Measurements from ENCODE around the gene XYLB.

Gene XYLB

GRCh38 chr3:38364721-38365400 lies 18.3 kb downstream of the XYLB start:
- no peak for DNase-seq (ENCODE audit: low spot score)

DNA sequence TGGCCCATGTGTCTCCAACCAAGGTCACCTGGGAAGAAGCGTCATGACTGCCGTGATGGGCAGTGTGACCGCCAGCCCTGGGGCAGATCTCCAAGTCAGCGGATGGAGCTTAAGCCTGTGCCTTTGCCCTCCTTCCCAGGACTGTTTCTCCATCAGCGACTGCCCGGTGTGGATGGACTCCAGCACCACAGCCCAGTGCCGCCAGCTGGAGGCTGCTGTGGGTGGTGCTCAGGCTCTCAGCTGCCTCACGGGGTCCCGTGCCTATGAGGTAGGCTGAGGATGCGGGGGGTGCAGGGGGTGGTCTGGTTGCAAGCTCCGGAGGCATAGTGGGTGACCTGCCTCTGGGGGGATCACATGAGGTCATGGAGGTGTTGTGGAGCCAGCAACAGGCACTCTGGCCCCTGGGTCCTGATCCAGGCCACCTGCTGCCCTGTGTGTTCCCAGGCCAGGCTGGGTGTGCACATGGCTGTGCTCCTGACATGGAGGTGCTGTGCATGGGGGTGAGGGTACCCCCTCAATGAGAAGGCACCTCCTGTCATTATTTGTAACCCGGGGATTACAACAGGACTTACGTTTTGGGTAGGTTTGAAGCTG lies 19.0 kb downstream of the XYLB start:
- no peak for DNase-seq (ENCODE audit: low spot score)

DNA sequence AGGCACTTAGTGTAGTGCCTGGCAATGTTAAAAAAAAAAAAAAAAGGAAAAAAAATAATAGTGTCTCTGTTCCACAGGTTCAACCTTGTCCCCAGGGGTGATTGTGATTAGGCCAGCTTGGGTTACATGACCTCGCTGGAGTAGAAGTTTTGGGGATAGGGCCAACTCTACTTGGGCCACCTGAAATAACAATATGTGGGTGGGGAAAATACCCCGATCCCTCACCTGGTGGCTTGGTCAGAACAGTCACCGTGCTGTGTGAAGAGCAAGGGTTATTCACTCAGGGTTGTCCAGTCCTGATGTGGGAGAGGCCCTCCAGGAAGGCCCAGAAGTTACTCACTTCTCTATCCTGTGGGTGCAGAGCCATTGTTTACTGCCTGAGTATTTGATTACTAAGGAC lies 19.5 kb downstream of the XYLB start:
- DNase-seq (ENCODE audit: low spot score), result no peak

- DNase-seq (ENCODE audit: low spot score), result no peak
Measured at GRCh38 chr3:38367779-38368178, 21.2 kb downstream of the XYLB start.

GRCh38 chr3:38368238-38368637 lies 21.7 kb downstream of the XYLB start:
- no peak for DNase-seq (ENCODE audit: low spot score)

DNA sequence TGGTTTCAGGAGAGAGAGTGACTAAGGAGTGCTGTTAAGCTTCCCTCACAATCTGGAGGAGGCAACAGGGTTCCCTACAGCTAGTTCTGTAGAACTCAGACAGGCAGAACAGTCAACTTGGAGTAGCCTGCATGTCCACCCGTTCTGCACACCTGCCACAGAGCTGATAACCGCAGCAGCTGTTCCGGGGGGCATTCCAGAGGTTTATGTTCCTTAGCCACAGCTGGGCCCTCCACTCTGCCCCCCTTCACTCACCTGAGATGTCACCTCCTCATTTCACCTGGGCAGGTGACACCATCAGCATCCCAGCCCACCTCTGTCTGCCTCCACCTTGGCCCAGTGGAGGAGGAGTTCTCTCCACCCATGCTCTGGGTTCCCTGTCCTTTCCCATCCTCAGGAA lies 22.6 kb downstream of the XYLB start:
- no peak for DNase-seq (ENCODE audit: low spot score)

GRCh38 chr3:38370149-38370548 lies 23.6 kb downstream of the XYLB start:
- no peak for DNase-seq (ENCODE audit: low spot score)

- no peak for DNase-seq (ENCODE audit: low spot score)
Measured at GRCh38 chr3:38370861-38371260, 24.3 kb downstream of the XYLB start.

- DNase-seq (ENCODE audit: low spot score), result no peak
Measured at GRCh38 chr3:38371541-38372213, 25.1 kb downstream of the XYLB start.

- no peak for DNase-seq (ENCODE audit: low spot score)
Measured at GRCh38 chr3:38372214-38372601, 25.6 kb downstream of the XYLB start.

DNA sequence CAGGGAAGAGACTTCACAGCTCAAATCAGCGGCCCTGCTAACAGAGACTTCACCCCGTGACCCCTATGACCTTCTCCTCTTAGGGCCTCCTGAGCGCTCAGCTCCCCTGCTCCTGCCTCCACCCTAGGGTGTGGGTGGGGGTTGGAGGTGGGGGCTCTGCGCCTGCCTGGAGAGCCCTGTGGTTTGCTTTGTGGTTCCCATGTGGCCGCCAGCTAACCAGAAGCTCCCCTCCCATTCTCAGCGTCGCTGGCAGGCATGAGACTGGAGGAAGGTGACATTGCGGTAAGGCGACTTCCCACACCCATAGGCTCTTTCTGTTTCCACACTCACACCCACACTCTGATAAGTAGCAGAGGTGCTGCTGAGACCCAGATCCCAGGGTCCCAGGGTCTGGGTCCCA lies 27.6 kb downstream of the XYLB start:
- peak; percentile 34 for DNase-seq (ENCODE audit: low spot score)

GRCh38 chr3:38375072-38375471 lies 28.5 kb downstream of the XYLB start:
- no peak for DNase-seq (ENCODE audit: low spot score)

DNA sequence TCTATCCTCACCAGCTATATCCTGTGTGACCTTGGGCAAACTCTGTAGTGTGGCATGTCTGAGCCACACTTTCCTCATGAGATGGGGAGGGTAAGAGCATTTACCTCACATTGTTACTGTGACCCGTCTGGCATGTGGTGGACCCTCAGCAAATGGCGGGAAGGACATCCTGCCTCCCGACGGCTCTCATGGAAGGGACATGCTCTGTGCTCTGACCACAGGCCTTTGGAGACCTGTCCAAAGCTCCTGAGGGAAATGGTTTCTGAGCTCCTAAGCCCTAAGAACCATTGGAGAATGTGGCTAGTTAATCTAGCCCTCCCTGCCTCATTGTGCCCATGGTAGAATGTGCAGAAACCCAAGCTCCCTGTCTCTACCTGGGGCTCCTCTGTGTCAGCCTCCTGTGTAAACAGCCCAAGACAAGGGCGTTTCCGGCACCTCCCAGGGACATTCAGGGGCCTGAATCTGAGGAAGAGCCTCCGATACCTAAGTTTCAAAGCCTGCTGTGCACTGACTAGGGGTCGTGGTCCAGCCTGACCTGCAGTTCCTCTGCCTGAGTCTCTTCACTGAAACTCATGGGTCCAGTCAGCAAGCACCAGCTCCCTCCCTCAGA lies 29.0 kb downstream of the XYLB start:
- DNase-seq (ENCODE audit: low spot score), result no peak

DNA sequence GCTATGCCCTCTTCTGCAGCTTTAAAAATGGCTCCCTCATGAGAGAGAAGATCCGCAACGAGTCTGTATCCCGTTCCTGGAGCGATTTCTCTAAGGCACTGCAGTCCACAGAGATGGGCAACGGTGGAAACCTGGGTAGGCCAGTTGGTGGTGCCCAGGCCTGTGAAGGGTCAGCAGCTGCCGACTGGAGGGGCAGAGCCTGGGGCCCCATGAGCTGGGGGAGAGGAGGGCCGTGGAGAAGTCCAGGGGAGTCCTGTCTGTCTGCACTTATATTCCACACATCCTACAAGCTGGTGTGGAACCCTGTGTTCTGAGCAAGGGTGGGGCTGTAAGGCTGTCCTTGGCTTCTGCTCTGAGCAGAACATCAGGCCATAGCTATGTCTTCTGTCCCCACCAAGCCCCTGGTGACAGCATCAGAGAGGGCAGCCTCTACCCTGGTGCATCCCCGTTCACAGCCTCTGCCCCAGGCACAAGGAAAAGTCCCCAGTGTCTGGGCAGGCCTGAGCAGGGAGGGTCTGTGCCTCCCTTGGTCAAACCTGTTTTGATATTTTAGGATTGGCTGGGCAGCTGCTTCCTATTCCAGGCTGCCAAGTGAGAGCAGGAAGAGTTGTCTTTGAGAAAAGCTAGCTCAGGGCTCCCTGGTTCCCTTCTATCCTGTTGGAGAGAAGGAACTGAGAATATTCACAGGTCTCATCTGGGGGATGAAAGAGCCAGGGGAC lies 29.7 kb downstream of the XYLB start:
- no peak for DNase-seq (ENCODE audit: low spot score)

DNA sequence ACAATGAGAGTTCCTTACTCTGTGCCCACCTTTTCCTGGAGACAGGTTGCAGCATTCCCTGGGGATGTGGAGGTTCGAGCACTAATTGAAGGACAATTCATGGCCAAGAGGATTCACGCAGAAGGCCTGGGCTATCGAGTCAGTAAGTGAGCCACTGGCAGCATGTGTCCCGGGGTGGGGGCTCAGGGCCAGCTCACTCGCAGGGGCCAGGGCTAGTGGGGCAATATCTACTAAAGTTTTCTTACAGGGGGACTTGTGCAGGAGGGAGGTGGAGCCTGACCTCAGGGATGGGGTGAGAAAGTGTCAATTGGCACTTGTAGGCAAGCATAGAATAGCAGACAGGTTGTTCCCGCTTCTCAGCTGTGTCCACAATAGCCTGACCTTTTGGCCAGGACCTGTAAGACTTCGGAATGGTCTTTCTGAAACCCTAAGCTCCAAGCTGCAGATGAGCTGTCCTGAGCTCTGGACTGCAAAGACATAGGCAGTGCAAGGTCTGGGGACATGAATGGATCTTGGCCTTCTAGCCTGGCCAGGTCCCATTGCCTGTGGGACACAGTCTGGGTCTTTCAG lies 32.7 kb downstream of the XYLB start:
- DNase-seq (ENCODE audit: low spot score), result no peak

DNA sequence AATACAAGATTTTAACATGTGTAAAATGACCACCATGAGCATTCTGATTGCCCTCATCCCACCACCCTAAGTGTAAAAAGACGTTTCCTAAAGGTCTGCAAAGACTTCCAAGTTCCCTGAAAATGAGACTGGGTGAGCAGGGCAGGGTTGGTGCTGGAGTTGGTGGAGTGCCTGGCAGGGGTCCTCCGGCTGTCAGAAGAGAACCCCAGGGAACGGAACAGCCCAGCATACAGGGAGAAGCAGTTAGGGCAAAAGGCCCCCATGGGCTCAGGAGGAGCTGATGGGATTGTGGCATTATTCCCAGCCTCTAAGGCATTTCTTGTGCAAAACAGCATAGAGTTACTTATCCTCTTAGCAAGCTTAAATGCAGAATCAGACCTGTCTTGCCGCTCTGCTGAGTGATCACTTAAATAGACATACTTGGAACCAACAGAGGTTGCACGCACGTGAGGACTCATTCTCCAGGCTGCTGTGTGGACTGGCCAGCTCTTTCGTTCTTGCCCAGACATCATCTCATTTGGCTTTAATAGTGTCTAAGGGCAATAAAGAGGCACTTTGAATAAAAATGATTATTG lies 36.0 kb downstream of the XYLB start:
- no peak for DNase-seq (ENCODE audit: low spot score)

- DNase-seq (ENCODE audit: low spot score), result no peak
Measured at GRCh38 chr3:38383156-38383875, 36.7 kb downstream of the XYLB start.

DNA sequence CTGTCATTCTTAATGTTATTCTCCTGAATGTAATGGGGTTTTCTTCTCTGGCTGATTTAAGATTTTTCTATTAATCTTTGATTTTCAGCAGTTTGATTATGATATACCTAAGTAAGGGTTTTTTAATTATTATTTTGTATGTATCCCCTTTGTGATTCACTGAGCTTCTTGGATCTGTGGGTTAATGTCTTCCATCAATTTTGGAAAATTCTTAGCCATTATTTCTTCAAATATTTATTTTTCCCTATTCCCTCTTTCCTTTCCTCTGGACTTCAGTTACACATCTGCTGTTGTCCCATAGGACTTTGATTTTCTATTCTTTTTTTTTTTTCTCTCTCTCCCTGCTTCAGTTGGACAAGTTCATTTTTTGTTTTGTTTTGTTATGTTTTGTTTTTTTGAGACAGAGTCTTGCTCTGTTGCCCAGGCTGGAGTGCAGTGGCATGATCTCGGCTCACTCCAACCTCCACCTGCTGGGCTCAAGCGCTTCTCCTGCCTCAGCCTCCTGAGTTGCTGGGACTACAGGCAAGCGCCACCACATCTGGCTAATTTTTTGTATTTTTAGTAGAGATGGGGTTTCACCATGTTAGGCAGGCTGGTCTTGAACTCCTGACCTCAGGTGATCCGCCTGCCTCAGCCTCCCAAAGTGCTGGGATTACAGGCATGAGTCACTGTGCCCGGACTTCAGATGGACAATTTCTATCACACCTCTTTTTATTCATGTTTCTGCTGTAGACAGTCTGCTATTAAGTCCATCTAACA lies 40.6 kb downstream of the XYLB start:
- no peak for DNase-seq (ENCODE audit: low spot score)

DNA sequence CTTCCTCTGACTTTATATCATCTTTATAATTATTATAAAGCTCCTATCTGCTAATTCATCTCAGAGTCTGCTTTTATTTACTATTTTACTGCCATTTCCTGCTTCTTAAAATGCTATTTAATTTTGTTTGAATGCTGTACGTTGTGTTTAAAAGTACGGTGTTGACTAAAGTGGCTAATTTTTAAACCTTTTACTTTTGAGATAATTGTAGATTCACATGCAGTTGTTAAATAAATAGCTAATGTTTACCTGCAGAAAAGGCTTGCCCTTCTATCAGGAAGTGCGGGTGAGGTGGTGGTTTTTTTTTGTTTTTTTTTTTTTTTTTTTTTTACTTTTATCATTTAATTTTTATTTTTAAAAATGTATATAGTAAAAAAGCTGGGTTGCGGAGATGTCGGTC lies 41.3 kb downstream of the XYLB start:
- DNase-seq (ENCODE audit: low spot score), result no peak

- no peak for DNase-seq (ENCODE audit: low spot score)
Measured at GRCh38 chr3:38392604-38393163, 46.1 kb downstream of the XYLB start.

Data from CD4-positive, alpha-beta T cell treated with Interleukin-6 at 100 ng/mL for 8 hours (primary cell).